HEK293 (cell line): ENCODE results near the gene ZNF747.

Experiments used
- CTCF ChIA-PET: fragments of 350-600 bp; formaldehyde crosslinking; extraction: SDS; loops from one replicate; lab custom pipeline; 2021; ENCODE audit warnings: antibody characterized with exemption; lab: Yijun Ruan, JAX
- POLR2A ChIA-PET: fragments of 300-600 bp; formaldehyde crosslinking; extraction: SDS; loops from one replicate; lab custom pipeline; 2020; ENCODE audit warnings: antibody characterized with exemption, inconsistent platforms; lab: Yijun Ruan, JAX
- H3K27ac ChIP-seq: fragments of 200-500 bp; sonication (Bioruptor generic); 2 replicates; pipeline ENCODE4 v1.5.1; 2014; ENCODE audit warnings: low read depth, low read length, control low read depth, inconsistent platforms; ENCODE audit errors: extremely low read depth
- H3K36me3 ChIP-seq, 2 experiments: fragments of 200-500 bp in 1 of 2; sonication (Bioruptor generic) in 1 of 2; 1 replicate in 1 of 2; 2 replicates in 1 of 2; pipeline ENCODE4 v1.5.1; 2014 to 2017; ENCODE audit warnings: inconsistent platforms in 2 of 2, low read length in 2 of 2; ENCODE audit not compliant: control insufficient read depth in 2 of 2, insufficient read depth in 1 of 2
- H3K4me1 ChIP-seq: fragments of 200-500 bp; sonication (Bioruptor generic); 2 replicates; pipeline ENCODE4 v1.5.1; 2014; ENCODE audit warnings: mild to moderate bottlenecking, low read length, inconsistent platforms; ENCODE audit not compliant: control insufficient read depth, insufficient read depth
- H3K4me3 ChIP-seq: 2 replicates; pipeline ENCODE4 v1.5.1; 2011; ENCODE audit warnings: low read depth, mild to moderate bottlenecking, control low read depth, low read length, moderate library complexity
- H3K9me3 ChIP-seq: fragments of 200-500 bp; sonication (Bioruptor generic); 2 replicates; pipeline ENCODE4 v1.5.1; 2014; ENCODE audit warnings: low read depth, low read length, inconsistent platforms; ENCODE audit not compliant: control insufficient read depth, insufficient read depth
- BCL11A ChIP-seq: fragments of 450-650 bp; formaldehyde crosslinking; IDR thresholded peaks from 2 replicates; pipeline ENCODE4 v1.5.1; 2016; ENCODE audit warnings: low read depth, missing biosample characterization, missing genetic modification characterization
- BCL11B ChIP-seq: fragments of 450-650 bp; formaldehyde crosslinking; IDR thresholded peaks from 2 replicates; pipeline ENCODE4 v1.5.1; 2016; ENCODE audit warnings: low read depth, missing biosample characterization, missing genetic modification characterization
- ELK4 ChIP-seq: IDR thresholded peaks from 2 replicates; pipeline ENCODE4 v1.6.1; 2011; ENCODE audit warnings: mild to moderate bottlenecking, low read depth, low read length, borderline replicate concordance
- GLI4 ChIP-seq: fragments of 450-650 bp; formaldehyde crosslinking; IDR thresholded peaks from 2 replicates; pipeline ENCODE4 v1.5.1; 2016; ENCODE audit warnings: missing biosample characterization, missing genetic modification characterization
- HOXA7 ChIP-seq: sonication (generic); formaldehyde crosslinking; IDR thresholded peaks from 2 replicates; pipeline ENCODE4 v1.8.1; 2022; ENCODE audit warnings: missing genetic modification reagents, borderline replicate concordance
- HOXC10 ChIP-seq: sonication (generic); formaldehyde crosslinking; IDR thresholded peaks from 2 replicates; pipeline ENCODE4 v1.8.1; 2023; ENCODE audit warnings: mild to moderate bottlenecking, missing genetic modification reagents
- KLF9 ChIP-seq: fragments of 450-650 bp; formaldehyde crosslinking; IDR thresholded peaks from 2 replicates; pipeline ENCODE4 v1.5.1; 2016; ENCODE audit warnings: missing biosample characterization, missing genetic modification characterization, low read depth
- MYNN ChIP-seq: fragments of 450-650 bp; formaldehyde crosslinking; IDR thresholded peaks from 2 replicates; pipeline ENCODE4 v1.5.1; 2016; ENCODE audit warnings: missing biosample characterization, missing genetic modification characterization, borderline replicate concordance
- SALL2 ChIP-seq: fragments of 450-650 bp; formaldehyde crosslinking; IDR thresholded peaks from 2 replicates; pipeline ENCODE4 v1.5.0; 2017; ENCODE audit warnings: missing biosample characterization, mild to moderate bottlenecking, missing genetic modification characterization, borderline replicate concordance
- SCRT2 ChIP-seq: fragments of 450-650 bp; formaldehyde crosslinking; IDR thresholded peaks from 2 replicates; pipeline ENCODE4 v1.5.1; 2016; ENCODE audit warnings: missing biosample characterization, missing genetic modification characterization
- ZBTB1 ChIP-seq: fragments of 450-650 bp; formaldehyde crosslinking; IDR thresholded peaks from 2 replicates; pipeline ENCODE4 v1.5.1; 2016; ENCODE audit warnings: missing biosample characterization, missing genetic modification characterization
- ZFP3 ChIP-seq: fragments of 450-650 bp; formaldehyde crosslinking; IDR thresholded peaks from 2 replicates; pipeline ENCODE4 v1.5.1; 2016; ENCODE audit warnings: low read depth, missing biosample characterization, missing genetic modification characterization
- ZNF146 ChIP-seq: fragments of 450-650 bp; formaldehyde crosslinking; IDR thresholded peaks from 2 replicates; pipeline ENCODE4 v1.5.1; 2016; ENCODE audit warnings: missing biosample characterization, missing genetic modification characterization
- ZNF169 ChIP-seq: fragments of 450-650 bp; formaldehyde crosslinking; IDR thresholded peaks from 2 replicates; pipeline ENCODE4 v1.5.1; 2016; ENCODE audit warnings: missing biosample characterization, missing genetic modification characterization
- ZNF2 ChIP-seq: fragments of 450-650 bp; formaldehyde crosslinking; IDR thresholded peaks from 2 replicates; pipeline ENCODE4 v1.5.1; 2016; ENCODE audit warnings: missing biosample characterization, missing genetic modification characterization
- ZNF202 ChIP-seq: fragments of 450-650 bp; formaldehyde crosslinking; IDR thresholded peaks from 2 replicates; pipeline ENCODE4 v1.5.1; 2016; ENCODE audit warnings: missing biosample characterization, missing genetic modification characterization, borderline replicate concordance
- ZNF324 ChIP-seq: fragments of 450-650 bp; formaldehyde crosslinking; IDR thresholded peaks from 2 replicates; pipeline ENCODE4 v1.5.1; 2016; ENCODE audit warnings: missing biosample characterization, missing genetic modification characterization
- ZNF335 ChIP-seq: fragments of 450-650 bp; formaldehyde crosslinking; conservative IDR thresholded peaks from 2 replicates; pipeline ENCODE4 v1.5.1; 2016; ENCODE audit warnings: missing biosample characterization, missing genetic modification characterization
- ZNF37A ChIP-seq: fragments of 450-650 bp; IDR thresholded peaks from 2 replicates; pipeline ENCODE4 v1.5.1; 2018; ENCODE audit warnings: missing biosample characterization, missing genetic modification characterization
- ZNF416 ChIP-seq: fragments of 450-650 bp; formaldehyde crosslinking; IDR thresholded peaks from 2 replicates; pipeline ENCODE4 v1.5.1; 2016; ENCODE audit warnings: missing biosample characterization, missing genetic modification characterization
- ZNF501 ChIP-seq: fragments of 450-650 bp; formaldehyde crosslinking; IDR thresholded peaks from 2 replicates; pipeline ENCODE4 v1.5.1; 2016; ENCODE audit warnings: missing biosample characterization, missing genetic modification characterization
- ZNF548 ChIP-seq: fragments of 450-650 bp; formaldehyde crosslinking; IDR thresholded peaks from 2 replicates; pipeline ENCODE4 v1.5.1; 2016; ENCODE audit warnings: missing biosample characterization, missing genetic modification characterization
- ZNF560 ChIP-seq: fragments of 450-650 bp; formaldehyde crosslinking; IDR thresholded peaks from 2 replicates; pipeline ENCODE4 v1.5.1; 2017; ENCODE audit warnings: missing biosample characterization, missing genetic modification characterization, borderline replicate concordance
- ZNF785 ChIP-seq: fragments of 450-650 bp; formaldehyde crosslinking; IDR thresholded peaks from 2 replicates; pipeline ENCODE4 v1.5.1; 2016; ENCODE audit warnings: missing biosample characterization, missing genetic modification characterization
- TF ChIP-seq, protein P1 (sequence below): fragments of 450-650 bp; formaldehyde crosslinking; IDR thresholded peaks from 2 replicates; pipeline ENCODE4 v1.5.1; 2016; ENCODE audit warnings: missing biosample characterization, missing genetic modification characterization
- TF ChIP-seq, protein P2 (sequence below): fragments of 450-650 bp; formaldehyde crosslinking; IDR thresholded peaks from 2 replicates; pipeline ENCODE4 v1.5.1; 2016; ENCODE audit warnings: missing biosample characterization, missing genetic modification characterization
- TF ChIP-seq, protein P3 (sequence below): fragments of 450-650 bp; formaldehyde crosslinking; IDR thresholded peaks from 2 replicates; pipeline ENCODE4 v1.5.1; 2016; ENCODE audit warnings: missing biosample characterization, missing genetic modification characterization
- TF ChIP-seq, protein P4 (sequence below): fragments of 450-650 bp; formaldehyde crosslinking; IDR thresholded peaks from 2 replicates; pipeline ENCODE4 v1.5.1; 2017; ENCODE audit warnings: missing biosample characterization, missing genetic modification characterization

ZNF747 gene

GRCh38 chr16:30558789-30559377, 24.2 kb upstream of the ZNF747 start:
- no peaks in the 10 kb centered on the region for H3K9me3 ChIP-seq
- H3K4me1 ChIP-seq: peaks cover 2% of the 10 kb centered on the region; the same call in 1 of the 2 replicates
- ChIA-PET POLR2A (interaction anchor here (0.6 to 3.9 kb wide), 20 partner anchors 9 to 224 kb away, joined by 3 to 69 read pairs (median 10); partner anchors contain the start of genes DCTPP1, PRR14, ZNF688 and ZNF689), CTCF (interaction anchor here (0.7 to 2.0 kb wide), 9 partner anchors 13 to 135 kb away, joined by 3 to 6 read pairs (median 4); no protein-coding TSS in a partner anchor)
- H3K36me3 ChIP-seq: peaks cover 9 to 26% of the 10 kb centered on the region in 2 experiments; a peak in 2 of 3 replicates
- peak overlapping the region; percentile 3; the same call in 1 of the 2 replicates for H3K4me3 ChIP-seq
- H3K27ac ChIP-seq: peak overlapping the region; percentile 98
- TF ChIP-seq, protein P1, sequence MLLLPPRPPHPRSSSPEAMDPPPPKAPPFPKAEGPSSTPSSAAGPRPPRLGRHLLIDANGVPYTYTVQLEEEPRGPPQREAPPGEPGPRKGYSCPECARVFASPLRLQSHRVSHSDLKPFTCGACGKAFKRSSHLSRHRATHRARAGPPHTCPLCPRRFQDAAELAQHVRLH (tag by site-specific recombination): peak; percentile 80; the same call in 1 of the 2 replicates
- TF ChIP-seq ZNF548 (tag by site-specific recombination) (0 out of 2 replicates have a peak, but pooled peaks have one; percentile 29), ZBTB1 (tag by site-specific recombination) (no peak), ZNF202 (tag by site-specific recombination) (no peak), GLI4 (tag by site-specific recombination) (peak; percentile 78; the same call in 1 of the 2 replicates), ZNF2 (tag by site-specific recombination) (peak; percentile 74), ZNF501 (tag by site-specific recombination) (peak; percentile 29; the same call in 1 of the 2 replicates), ZNF169 (peak; percentile 67; the same call in 1 of the 2 replicates), HOXA7 (CRISPR knock-in tag) (no peak), ZFP3 (tag by site-specific recombination) (peak; percentile 42; the same call in 1 of the 2 replicates), BCL11A (no peak), ZNF146 (tag by site-specific recombination) (0 out of 2 replicates have a peak, but pooled peaks have one; percentile 15), MYNN (tag by site-specific recombination) (no peak), ELK4 (no peak), BCL11B (tag by site-specific recombination) (no peak), KLF9 (tag by site-specific recombination) (peak; percentile 90), ZNF560 (tag by site-specific recombination) (0 out of 2 replicates have a peak, but pooled peaks have one; percentile 3), ZNF416 (tag by site-specific recombination) (0 out of 2 replicates have a peak, but pooled peaks have one; percentile 24), SALL2 (tag by site-specific recombination) (no peak), SCRT2 (tag by site-specific recombination) (no peak), HOXC10 (CRISPR knock-in tag) (no peak), ZNF785 (tag by site-specific recombination) (peak; percentile 82; the same call in 1 of the 2 replicates), ZNF335 (tag by site-specific recombination) (no peak), ZNF37A (tag by site-specific recombination) (no peak), ZNF324 (tag by site-specific recombination) (no peak)
- TF ChIP-seq, protein P2, sequence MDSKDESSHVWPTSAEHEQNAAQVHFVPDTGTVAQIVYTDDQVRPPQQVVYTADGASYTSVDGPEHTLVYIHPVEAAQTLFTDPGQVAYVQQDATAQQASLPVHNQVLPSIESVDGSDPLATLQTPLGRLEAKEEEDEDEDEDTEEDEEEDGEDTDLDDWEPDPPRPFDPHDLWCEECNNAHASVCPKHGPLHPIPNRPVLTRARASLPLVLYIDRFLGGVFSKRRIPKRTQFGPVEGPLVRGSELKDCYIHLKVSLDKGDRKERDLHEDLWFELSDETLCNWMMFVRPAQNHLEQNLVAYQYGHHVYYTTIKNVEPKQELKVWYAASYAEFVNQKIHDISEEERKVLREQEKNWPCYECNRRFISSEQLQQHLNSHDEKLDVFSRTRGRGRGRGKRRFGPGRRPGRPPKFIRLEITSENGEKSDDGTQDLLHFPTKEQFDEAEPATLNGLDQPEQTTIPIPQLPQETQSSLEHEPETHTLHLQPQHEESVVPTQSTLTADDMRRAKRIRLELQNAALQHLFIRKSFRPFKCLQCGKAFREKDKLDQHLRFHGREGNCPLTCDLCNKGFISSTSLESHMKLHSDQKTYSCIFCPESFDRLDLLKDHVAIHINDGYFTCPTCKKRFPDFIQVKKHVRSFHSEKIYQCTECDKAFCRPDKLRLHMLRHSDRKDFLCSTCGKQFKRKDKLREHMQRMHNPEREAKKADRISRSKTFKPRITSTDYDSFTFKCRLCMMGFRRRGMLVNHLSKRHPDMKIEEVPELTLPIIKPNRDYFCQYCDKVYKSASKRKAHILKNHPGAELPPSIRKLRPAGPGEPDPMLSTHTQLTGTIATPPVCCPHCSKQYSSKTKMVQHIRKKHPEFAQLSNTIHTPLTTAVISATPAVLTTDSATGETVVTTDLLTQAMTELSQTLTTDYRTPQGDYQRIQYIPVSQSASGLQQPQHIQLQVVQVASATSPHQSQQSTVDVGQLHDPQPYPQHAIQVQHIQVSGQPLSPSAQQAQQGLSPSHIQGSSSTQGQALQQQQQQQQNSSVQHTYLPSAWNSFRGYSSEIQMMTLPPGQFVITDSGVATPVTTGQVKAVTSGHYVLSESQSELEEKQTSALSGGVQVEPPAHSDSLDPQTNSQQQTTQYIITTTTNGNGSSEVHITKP (tag by site-specific recombination): no peak
- TF ChIP-seq, protein P3, sequence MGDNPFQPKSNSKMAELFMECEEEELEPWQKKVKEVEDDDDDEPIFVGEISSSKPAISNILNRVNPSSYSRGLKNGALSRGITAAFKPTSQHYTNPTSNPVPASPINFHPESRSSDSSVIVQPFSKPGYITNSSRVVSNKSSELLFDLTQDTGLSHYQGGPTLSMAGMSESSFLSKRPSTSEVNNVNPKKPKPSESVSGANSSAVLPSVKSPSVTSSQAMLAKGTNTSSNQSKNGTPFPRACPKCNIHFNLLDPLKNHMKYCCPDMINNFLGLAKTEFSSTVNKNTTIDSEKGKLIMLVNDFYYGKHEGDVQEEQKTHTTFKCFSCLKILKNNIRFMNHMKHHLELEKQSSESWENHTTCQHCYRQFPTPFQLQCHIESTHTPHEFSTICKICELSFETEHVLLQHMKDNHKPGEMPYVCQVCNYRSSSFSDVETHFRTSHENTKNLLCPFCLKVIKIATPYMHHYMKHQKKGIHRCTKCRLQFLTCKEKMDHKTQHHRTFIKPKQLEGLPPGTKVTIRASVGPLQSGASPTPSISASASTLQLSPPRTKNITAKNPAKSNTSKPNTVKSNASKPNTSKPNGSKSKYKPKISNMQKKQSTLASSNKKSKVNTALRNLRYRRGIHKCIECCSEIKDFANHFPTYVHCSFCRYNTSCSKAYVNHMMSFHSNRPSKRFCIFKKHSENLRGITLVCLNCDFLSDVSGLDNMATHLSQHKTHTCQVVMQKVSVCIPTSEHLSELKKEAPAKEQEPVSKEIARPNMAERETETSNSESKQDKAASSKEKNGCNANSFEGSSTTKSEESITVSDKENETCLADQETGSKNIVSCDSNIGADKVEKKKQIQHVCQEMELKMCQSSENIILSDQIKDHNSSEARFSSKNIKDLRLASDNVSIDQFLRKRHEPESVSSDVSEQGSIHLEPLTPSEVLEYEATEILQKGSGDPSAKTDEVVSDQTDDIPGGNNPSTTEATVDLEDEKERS (tag by site-specific recombination): no peak
- TF ChIP-seq, protein P4, sequence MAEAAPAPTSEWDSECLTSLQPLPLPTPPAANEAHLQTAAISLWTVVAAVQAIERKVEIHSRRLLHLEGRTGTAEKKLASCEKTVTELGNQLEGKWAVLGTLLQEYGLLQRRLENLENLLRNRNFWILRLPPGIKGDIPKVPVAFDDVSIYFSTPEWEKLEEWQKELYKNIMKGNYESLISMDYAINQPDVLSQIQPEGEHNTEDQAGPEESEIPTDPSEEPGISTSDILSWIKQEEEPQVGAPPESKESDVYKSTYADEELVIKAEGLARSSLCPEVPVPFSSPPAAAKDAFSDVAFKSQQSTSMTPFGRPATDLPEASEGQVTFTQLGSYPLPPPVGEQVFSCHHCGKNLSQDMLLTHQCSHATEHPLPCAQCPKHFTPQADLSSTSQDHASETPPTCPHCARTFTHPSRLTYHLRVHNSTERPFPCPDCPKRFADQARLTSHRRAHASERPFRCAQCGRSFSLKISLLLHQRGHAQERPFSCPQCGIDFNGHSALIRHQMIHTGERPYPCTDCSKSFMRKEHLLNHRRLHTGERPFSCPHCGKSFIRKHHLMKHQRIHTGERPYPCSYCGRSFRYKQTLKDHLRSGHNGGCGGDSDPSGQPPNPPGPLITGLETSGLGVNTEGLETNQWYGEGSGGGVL (tag by site-specific recombination): no peak
